ENCODE results near the gene NOLC1. TPM values are rescaled to one million over a fixed set of nuclear protein-coding genes. Genes with fewer than 3 reads are reported as not detected.
A peak's percentile ranks its signal among the peaks of the same experiment; 100 is the strongest.

NOLC1 gene
- total and polyA plus RNA-seq, 10 of the 15 experiments (the other 5 are each of a cell fraction or from before 2014, with no cell fraction given): 91.7 to 244 (median 128) TPM

DNA sequence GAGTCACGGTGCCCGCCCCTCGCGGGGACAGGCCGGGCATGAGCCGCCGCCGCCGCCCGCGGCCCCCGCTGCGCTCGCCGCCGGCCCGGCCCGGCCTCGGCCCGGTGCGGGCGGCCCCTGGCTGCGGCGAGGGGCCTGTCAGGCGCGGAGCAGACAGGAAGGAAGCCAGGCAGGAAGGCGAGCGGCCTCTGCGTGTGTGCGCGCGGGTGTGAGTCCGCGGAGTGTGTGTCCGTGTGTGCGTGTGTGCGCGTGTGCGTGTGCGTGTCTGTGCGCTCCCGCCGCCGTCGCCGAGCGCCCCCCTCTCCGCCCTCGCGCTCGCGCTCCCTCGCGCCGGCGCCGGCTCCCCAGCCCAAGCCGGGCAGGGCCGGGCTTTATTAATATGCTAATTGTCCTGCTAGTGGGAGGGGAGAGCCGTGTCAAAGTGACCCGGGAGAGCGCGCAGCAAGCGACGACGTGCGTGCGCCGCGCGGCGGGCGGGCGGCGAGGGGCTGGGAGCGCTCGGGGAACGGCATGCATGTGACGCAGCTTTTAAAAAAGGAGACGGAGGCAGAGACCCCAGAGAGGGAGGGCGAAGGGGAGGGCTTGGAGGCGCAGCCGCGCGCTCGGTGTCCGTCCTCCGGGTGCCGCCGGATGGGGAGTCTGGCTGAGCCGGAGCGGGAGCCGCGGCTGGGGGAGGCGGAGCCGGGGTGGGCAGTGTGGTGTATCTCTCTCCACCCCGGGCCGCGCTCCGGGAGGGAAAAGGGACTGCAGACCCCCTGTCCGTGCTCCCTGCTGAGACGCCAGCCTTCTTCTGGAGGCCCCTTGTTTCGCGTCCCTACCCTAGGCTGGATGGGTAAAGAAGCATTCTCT, 31.8 kb upstream of the NOLC1 start, which contains the start of gene LDB1 (continued):
- TF ChIP-seq, protein P1, sequence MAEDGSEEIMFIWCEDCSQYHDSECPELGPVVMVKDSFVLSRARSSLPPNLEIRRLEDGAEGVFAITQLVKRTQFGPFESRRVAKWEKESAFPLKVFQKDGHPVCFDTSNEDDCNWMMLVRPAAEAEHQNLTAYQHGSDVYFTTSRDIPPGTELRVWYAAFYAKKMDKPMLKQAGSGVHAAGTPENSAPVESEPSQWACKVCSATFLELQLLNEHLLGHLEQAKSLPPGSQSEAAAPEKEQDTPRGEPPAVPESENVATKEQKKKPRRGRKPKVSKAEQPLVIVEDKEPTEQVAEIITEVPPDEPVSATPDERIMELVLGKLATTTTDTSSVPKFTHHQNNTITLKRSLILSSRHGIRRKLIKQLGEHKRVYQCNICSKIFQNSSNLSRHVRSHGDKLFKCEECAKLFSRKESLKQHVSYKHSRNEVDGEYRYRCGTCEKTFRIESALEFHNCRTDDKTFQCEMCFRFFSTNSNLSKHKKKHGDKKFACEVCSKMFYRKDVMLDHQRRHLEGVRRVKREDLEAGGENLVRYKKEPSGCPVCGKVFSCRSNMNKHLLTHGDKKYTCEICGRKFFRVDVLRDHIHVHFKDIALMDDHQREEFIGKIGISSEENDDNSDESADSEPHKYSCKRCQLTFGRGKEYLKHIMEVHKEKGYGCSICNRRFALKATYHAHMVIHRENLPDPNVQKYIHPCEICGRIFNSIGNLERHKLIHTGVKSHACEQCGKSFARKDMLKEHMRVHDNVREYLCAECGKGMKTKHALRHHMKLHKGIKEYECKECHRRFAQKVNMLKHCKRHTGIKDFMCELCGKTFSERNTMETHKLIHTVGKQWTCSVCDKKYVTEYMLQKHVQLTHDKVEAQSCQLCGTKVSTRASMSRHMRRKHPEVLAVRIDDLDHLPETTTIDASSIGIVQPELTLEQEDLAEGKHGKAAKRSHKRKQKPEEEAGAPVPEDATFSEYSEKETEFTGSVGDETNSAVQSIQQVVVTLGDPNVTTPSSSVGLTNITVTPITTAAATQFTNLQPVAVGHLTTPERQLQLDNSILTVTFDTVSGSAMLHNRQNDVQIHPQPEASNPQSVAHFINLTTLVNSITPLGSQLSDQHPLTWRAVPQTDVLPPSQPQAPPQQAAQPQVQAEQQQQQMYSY (CRISPR knock-in tag; IDR thresholded peaks at IDR 0.05): no peak
- TF ChIP-seq PBX3 (IDR thresholded peaks at IDR 0.05; ENCODE audit: insufficient replicate concordance, low read depth, low read length): no peak
- no peak for TF ChIP-seq USF2 (IDR thresholded peaks at IDR 0.05; ENCODE audit: borderline replicate concordance, low read depth, low read length)
- TF ChIP-seq EGR1 (IDR thresholded peaks at IDR 0.05; ENCODE audit: borderline replicate concordance in 1 of 2, low read depth in 2 of 2, low read length in 2 of 2): peak in 1 of 2 experiments; percentile 19; a peak in 1 of 3 replicates
- no peak for TF ChIP-seq EED (IDR thresholded peaks at IDR 0.05; ENCODE audit: low read depth)
- TF ChIP-seq BMI1 (IDR thresholded peaks at IDR 0.05; ENCODE audit: borderline replicate concordance): no peak
- no peak for TF ChIP-seq SMC3 (IDR thresholded peaks at IDR 0.05; ENCODE audit: borderline replicate concordance, low read length)
- TF ChIP-seq ZBTB40 (IDR thresholded peaks at IDR 0.05; ENCODE audit: borderline replicate concordance): no peak
- no peak for TF ChIP-seq TCF7 (IDR thresholded peaks at IDR 0.05; ENCODE audit: borderline replicate concordance)
- TF ChIP-seq, protein P2, sequence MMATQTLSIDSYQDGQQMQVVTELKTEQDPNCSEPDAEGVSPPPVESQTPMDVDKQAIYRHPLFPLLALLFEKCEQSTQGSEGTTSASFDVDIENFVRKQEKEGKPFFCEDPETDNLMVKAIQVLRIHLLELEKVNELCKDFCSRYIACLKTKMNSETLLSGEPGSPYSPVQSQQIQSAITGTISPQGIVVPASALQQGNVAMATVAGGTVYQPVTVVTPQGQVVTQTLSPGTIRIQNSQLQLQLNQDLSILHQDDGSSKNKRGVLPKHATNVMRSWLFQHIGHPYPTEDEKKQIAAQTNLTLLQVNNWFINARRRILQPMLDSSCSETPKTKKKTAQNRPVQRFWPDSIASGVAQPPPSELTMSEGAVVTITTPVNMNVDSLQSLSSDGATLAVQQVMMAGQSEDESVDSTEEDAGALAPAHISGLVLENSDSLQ (IDR thresholded peaks at IDR 0.05): no peak
- no peak for TF ChIP-seq RAD51 (IDR thresholded peaks at IDR 0.05)
- TF ChIP-seq GATAD2B (conservative IDR thresholded peaks at IDR 0.05; ENCODE audit: low read depth): peak; percentile 74
- no peak for TF ChIP-seq CBX5 (IDR thresholded peaks at IDR 0.05; ENCODE audit: low read depth)
- TF ChIP-seq, protein P3, sequence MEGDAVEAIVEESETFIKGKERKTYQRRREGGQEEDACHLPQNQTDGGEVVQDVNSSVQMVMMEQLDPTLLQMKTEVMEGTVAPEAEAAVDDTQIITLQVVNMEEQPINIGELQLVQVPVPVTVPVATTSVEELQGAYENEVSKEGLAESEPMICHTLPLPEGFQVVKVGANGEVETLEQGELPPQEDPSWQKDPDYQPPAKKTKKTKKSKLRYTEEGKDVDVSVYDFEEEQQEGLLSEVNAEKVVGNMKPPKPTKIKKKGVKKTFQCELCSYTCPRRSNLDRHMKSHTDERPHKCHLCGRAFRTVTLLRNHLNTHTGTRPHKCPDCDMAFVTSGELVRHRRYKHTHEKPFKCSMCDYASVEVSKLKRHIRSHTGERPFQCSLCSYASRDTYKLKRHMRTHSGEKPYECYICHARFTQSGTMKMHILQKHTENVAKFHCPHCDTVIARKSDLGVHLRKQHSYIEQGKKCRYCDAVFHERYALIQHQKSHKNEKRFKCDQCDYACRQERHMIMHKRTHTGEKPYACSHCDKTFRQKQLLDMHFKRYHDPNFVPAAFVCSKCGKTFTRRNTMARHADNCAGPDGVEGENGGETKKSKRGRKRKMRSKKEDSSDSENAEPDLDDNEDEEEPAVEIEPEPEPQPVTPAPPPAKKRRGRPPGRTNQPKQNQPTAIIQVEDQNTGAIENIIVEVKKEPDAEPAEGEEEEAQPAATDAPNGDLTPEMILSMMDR (IDR thresholded peaks at IDR 0.05 in 2 of 3, conservative IDR thresholded peaks at IDR 0.05 in 1 of 3; ENCODE audit: control insufficient read depth in 2 of 3, extremely low read depth in 1 of 3, insufficient read depth in 1 of 3, low read depth in 3 of 3, low read length in 3 of 3): no peak; a peak in 1 of 6 replicates
